ENCODE results near the gene VN1R4.

GRCh38 chr19:53224606-53225005 is 42.9 kb downstream of the VN1R4 start:
- TF ChIP-seq CTCF (conservative IDR thresholded peaks at IDR 0.05; ENCODE audit: low read depth, low read length), result no peak
- TF ChIP-seq EZH2 (IDR thresholded peaks at IDR 0.05; ENCODE audit: low read length, unreplicated experiment), result no peak
